Activated CD8-positive, alpha-beta memory T cell treated with anti-CD3 and anti-CD28 coated beads for 4 hours (primary cell): ENCODE data around the gene CWC27.
"Not testable (repeated sequence)": the region's sequence is repeated elsewhere in the genome, so short reads cannot be mapped to it uniquely, and the experiment has no call there.

Experiments used
- DNase-seq, 2 donors: peaks; one replicate each; pipeline ENCODE4 v3.0.0-alpha.2; 2020; ENCODE audit warnings: low read depth in 2 of 2

Gene CWC27

GRCh38 chr5:64923151-64923685, 154.5 kb downstream of the CWC27 start:
- no peak for DNase-seq

- no peak for DNase-seq
Measured at GRCh38 chr5:64925123-64925522, 156.4 kb downstream of the CWC27 start.

GRCh38 chr5:64929833-64930232, 161.1 kb downstream of the CWC27 start:
- DNase-seq, result no peak

GRCh38 chr5:64930672-64931318, 162.1 kb downstream of the CWC27 start:
- DNase-seq, result no peak

- DNase-seq, result not testable (repeated sequence)
Measured at GRCh38 chr5:64939422-64939771, 170.7 kb downstream of the CWC27 start.

GRCh38 chr5:64939772-64940510, 171.2 kb downstream of the CWC27 start:
- DNase-seq, result no peak

GRCh38 chr5:64942460-64942859, 173.7 kb downstream of the CWC27 start:
- no peak for DNase-seq

GRCh38 chr5:64944868-64945267, 176.1 kb downstream of the CWC27 start:
- no peak for DNase-seq

GRCh38 chr5:64947031-64947430, 178.3 kb downstream of the CWC27 start:
- no peak for DNase-seq

- DNase-seq, result no peak
Measured at GRCh38 chr5:64947801-64948200, 179.1 kb downstream of the CWC27 start.

GRCh38 chr5:64949331-64949730, 180.6 kb downstream of the CWC27 start:
- DNase-seq, result no peak

- no peak for DNase-seq
Measured at GRCh38 chr5:64952951-64953673, 184.4 kb downstream of the CWC27 start.

- no peak for DNase-seq
Measured at GRCh38 chr5:64954518-64954917, 185.8 kb downstream of the CWC27 start.

- no peak for DNase-seq
Measured at GRCh38 chr5:64958757-64959391, 190.1 kb downstream of the CWC27 start.

GRCh38 chr5:64963278-64963677, 194.5 kb downstream of the CWC27 start:
- DNase-seq, result no peak

GRCh38 chr5:64968591-64969110, 199.9 kb downstream of the CWC27 start:
- no peak for DNase-seq

- no peak for DNase-seq
Measured at GRCh38 chr5:64969578-64969977, 200.8 kb downstream of the CWC27 start.

GRCh38 chr5:64971513-64971912, 202.8 kb downstream of the CWC27 start:
- DNase-seq, result no peak

- no peak for DNase-seq
Measured at GRCh38 chr5:64971990-64972389, 203.3 kb downstream of the CWC27 start.

GRCh38 chr5:64972591-64972990, 203.9 kb downstream of the CWC27 start:
- no peak for DNase-seq

- DNase-seq, result no peak
Measured at GRCh38 chr5:64973215-64973614, 204.5 kb downstream of the CWC27 start.

- no peak for DNase-seq
Measured at GRCh38 chr5:64977779-64978178, 209.0 kb downstream of the CWC27 start.
